Sigmoid colon (tissue), 7 donors: Measurements from ENCODE around the gene MAP3K6. TPM values are rescaled to one million over a fixed set of nuclear protein-coding genes. Genes with fewer than 3 reads are reported as not detected.

Source experiments
- DNase-seq: peaks from one replicate; pipeline ENCODE4 v3.0.0-alpha.2; 2019
- H3K27ac ChIP-seq, 4 donors: fragments of 200-600 bp; sonication (generic); one replicate each; pipeline ENCODE4 v1.5.1; 2016 to 2019; ENCODE audit warnings: mild to moderate bottlenecking in 1 of 4
- H3K27me3 ChIP-seq, 3 donors: fragments of 200-600 bp; sonication (generic); one replicate each; pipeline ENCODE4 v1.5.1; 2019; ENCODE audit warnings: mild to moderate bottlenecking in 1 of 3
- H3K36me3 ChIP-seq, 4 donors: fragments of 200-600 bp; sonication (generic); one replicate each; pipeline ENCODE4 v1.5.1; 2016 to 2019
- H3K4me1 ChIP-seq, 4 donors: fragments of 200-600 bp; sonication (generic); one replicate each; pipeline ENCODE4 v1.5.1; 2017 to 2019
- H3K4me3 ChIP-seq, 4 donors: fragments of 200-600 bp; sonication (generic); one replicate each; pipeline ENCODE4 v1.5.1; 2017 to 2019; ENCODE audit warnings: mild to moderate bottlenecking in 2 of 4, moderate library complexity in 1 of 4
- H3K9me3 ChIP-seq, 4 donors: fragments of 200-600 bp in 3 of 4; sonication (generic) in 3 of 4; one replicate each; pipeline versions ENCODE4 v1.5.1 to v1.6.1; 2013 to 2019
- EP300 ChIP-seq, 4 donors: sonication (generic); formaldehyde crosslinking; IDR thresholded peaks; one replicate each; pipeline ENCODE4 v1.6.1; 2017; ENCODE audit warnings: antibody characterized with exemption in 4 of 4
- POLR2A ChIP-seq, 2 donors: fragments of 450-650 bp; IDR thresholded peaks; one replicate each; pipeline ENCODE4 v1.6.1; 2016; ENCODE audit warnings: antibody characterized with exemption in 2 of 2, mild to moderate bottlenecking in 2 of 2, moderate library complexity in 2 of 2
- POLR2AphosphoS5 ChIP-seq, 4 donors: sonication (generic); formaldehyde crosslinking; IDR thresholded peaks; one replicate each; pipeline ENCODE4 v1.6.1; 2017; ENCODE audit warnings: antibody characterized with exemption in 4 of 4
- WGBS, 2 donors: extraction: QIAGEN DNeasy Blood & Tissue Kit; methylation state at CpG; one replicate each; pipeline ENCODE4 v1.1.7; 2013; 5-methylcytosine and 5-hydroxymethylcytosine counted together
- intact Hi-C: fragments of 100-400 bp; cut with DNase I; formaldehyde crosslinking; loops from one replicate; pipeline ENCODE4 v1.15.1; 2023
- polyA plus RNA-seq, 3 donors: library from polyadenylated mRNA; stranded (reverse); fragments of 200-250 nt; gene quantifications; one replicate each; pipeline ENCODE4 v1.2.3, GENCODE V29; 2013
- small RNA-seq, 3 donors: library from RNA; depleted of rRNA; stranded (forward); fragments of <200 nt; gene quantifications; one replicate each; pipeline ENCODE3, GENCODE V24; 2016
- total RNA-seq, 4 donors: library from RNA; depleted of rRNA; stranded (reverse); fragments of >200 nt; gene quantifications; one replicate each; pipeline ENCODE4 v1.1.0, GENCODE V29; 2016
- TF ChIP-seq, protein P1 (sequence below), 4 experiments: fragments of 450-650 bp in 3 of 4; fragments of 200-600 bp in 1 of 4; IDR thresholded peaks; one replicate each; pipeline ENCODE4 v1.5.1; 2016 to 2019; ENCODE audit warnings: antibody characterized with exemption in 4 of 4, mild to moderate bottlenecking in 3 of 4, moderate library complexity in 2 of 4
- donor health status: healthy with polysubstance abuse.
- donor health status: Bipolar disorder and iron deficiency.
- donor health status: healthy.

The MAP3K6 gene
- total and polyA plus RNA-seq, 7 donors: 3.7 to 50.4 (median 21.2) TPM

DNA sequence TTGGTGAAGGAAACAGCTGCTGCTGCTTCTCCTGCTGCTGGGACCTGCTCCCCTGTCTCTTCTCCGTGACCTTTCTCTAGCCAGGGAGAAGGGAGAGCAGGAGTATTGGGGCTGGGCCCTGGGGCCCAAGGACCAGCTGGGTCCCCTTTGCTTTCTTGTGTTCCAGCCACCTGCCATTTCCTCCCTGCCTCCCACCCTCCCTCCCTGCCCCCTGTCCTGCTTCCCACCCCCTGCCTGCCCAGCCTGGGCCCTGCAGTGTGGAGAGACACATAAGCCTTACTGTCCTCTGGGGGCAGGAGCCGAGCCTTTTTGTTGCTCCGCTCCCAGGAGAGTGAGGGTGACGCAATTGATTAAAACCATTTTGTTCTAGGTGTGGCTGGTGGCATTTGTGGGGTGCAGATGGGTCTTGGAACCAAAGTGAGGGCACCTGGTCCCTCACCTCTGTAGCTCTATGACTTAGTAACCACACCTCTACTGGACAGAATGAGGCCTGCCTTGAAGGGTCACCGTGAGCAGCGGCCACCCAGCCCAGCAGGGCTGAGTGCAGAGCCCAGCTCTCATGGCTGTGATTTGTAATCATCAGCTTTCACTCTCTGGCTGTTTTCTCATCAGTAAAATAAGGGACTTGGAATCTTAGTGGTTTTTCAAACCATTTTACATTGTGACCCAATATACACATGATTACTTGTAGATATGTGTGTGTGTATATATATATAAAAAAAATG is 58.7 kb downstream of the MAP3K6 start:
- no peak overlapping the region for H3K27ac ChIP-seq
- intact Hi-C loops: loop anchor here (10.0 kb wide), 1 partner anchor 187 kb away; the partner anchor contains the start of gene WASF2
- TF ChIP-seq, protein P1, sequence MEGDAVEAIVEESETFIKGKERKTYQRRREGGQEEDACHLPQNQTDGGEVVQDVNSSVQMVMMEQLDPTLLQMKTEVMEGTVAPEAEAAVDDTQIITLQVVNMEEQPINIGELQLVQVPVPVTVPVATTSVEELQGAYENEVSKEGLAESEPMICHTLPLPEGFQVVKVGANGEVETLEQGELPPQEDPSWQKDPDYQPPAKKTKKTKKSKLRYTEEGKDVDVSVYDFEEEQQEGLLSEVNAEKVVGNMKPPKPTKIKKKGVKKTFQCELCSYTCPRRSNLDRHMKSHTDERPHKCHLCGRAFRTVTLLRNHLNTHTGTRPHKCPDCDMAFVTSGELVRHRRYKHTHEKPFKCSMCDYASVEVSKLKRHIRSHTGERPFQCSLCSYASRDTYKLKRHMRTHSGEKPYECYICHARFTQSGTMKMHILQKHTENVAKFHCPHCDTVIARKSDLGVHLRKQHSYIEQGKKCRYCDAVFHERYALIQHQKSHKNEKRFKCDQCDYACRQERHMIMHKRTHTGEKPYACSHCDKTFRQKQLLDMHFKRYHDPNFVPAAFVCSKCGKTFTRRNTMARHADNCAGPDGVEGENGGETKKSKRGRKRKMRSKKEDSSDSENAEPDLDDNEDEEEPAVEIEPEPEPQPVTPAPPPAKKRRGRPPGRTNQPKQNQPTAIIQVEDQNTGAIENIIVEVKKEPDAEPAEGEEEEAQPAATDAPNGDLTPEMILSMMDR (IDR thresholded peaks at IDR 0.05): no peak
- TF ChIP-seq EP300 (IDR thresholded peaks at IDR 0.05): no peak
- no peak for TF ChIP-seq POLR2AphosphoS5 (IDR thresholded peaks at IDR 0.05)
- no peak for TF ChIP-seq POLR2A (IDR thresholded peaks at IDR 0.05)
- no peaks in the 10 kb centered on the region for H3K4me1 ChIP-seq
- peaks cover 0 to 36% (median 21%) of the 10 kb centered on the region in 4 donors for H3K36me3 ChIP-seq
- H3K9me3 ChIP-seq: no peaks in the 10 kb centered on the region
- WGBS, 2 donors: 86 to 94% methylated on average over 6 of the region's 6 CpGs
- no peaks in the 10 kb centered on the region for H3K27me3 ChIP-seq
- H3K4me3 ChIP-seq: no peak overlapping the region
- no peak for DNase-seq

DNA sequence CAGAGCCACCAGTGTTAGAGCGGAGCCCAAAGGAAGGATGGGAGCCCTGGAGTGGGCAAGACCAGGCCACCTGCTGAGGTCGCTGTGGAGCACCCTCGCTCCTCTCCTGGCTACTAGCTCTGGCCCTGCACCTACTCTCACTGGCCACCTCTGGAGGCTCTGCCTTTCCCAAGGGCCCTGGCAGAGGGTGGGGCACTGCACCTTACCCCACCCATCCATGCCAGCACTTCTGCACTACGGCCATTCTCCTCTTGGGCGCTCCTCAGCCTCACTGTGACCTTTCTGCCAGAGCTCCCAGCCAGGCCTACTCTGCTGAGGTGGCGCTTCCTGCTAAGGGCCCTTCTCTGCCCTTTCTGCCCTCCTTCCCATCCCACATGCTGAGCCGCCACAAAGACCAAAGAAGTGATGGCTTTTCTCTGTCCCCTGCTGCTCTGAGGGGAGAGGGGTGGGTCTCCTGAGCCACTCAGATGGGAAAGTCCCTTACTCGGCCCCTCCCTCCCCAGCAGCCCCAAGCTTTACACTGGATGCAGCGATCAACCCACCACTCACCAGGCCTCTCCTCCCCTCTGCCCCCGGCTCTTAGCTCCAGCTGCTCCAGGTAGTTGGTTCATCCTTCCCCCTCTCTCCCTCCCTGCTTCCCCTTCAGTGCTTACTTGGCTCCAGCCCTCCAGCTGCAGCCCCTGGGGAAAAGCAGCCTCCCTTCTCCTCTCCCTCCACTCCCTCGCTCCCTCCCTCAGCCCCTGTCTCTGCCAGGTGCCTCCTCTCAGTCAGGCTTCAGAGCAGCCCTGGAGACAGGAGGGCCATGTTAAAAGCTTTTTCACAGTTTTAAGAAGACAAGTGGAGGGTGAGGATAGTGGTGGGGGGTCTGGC is 59.6 kb downstream of the MAP3K6 start:
- H3K27ac ChIP-seq: no peak overlapping the region
- peak in 1 of 4 donors; percentile 7 for TF ChIP-seq POLR2AphosphoS5 (IDR thresholded peaks at IDR 0.05)
- TF ChIP-seq, protein P1 (IDR thresholded peaks at IDR 0.05): no peak

DNA sequence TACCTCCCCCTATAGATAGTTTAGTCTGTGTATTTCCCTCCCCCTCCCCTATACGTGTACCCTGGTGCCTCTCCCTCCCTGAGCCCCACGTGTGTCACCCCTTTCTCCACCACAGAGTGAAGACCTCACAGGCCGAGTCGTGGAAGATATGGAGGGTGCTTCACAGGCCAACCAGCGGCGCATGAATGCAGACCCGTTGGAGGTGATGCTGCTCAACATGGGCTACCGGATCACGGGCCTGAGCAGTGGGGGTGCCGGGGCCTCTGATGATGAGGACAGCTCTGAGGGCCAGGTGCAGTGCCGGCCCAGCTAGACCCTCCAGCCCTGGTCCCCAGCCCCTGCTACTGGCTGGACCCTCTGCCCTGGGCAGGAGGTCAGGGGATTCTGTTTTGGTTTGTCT is 60.7 kb downstream of the MAP3K6 start:
- intact Hi-C loops: loop anchor here (10.0 kb wide), 1 partner anchor 189 kb away; the partner anchor contains the start of gene WASF2
- Histone ChIP-seq H3K27me3 (no peaks in the 10 kb centered on the region), H3K36me3 (peaks cover 0 to 56% (median 30%) of the 10 kb centered on the region in 4 donors), H3K4me3 (no peak overlapping the region), H3K27ac (no peak overlapping the region), H3K4me1 (peaks cover 0 to 4% (median 2%) of the 10 kb centered on the region in 4 donors), H3K9me3 (no peaks in the 10 kb centered on the region)
- TF ChIP-seq POLR2AphosphoS5 (IDR thresholded peaks at IDR 0.05): no peak
- no peak for TF ChIP-seq EP300 (IDR thresholded peaks at IDR 0.05)
- TF ChIP-seq, protein P1 (IDR thresholded peaks at IDR 0.05): no peak
- TF ChIP-seq POLR2A (IDR thresholded peaks at IDR 0.05): no peak
- 92% methylated on average over 11 of the region's 11 CpGs for WGBS, 2 donors
- DNase-seq: no peak

More for the DNA sequence above, 59.6 kb downstream of the MAP3K6 start:
- H3K27me3 ChIP-seq: no peaks in the 10 kb centered on the region
- H3K9me3 ChIP-seq: no peaks in the 10 kb centered on the region
- DNase-seq: no peak
- intact Hi-C loops: loop anchor here (10.0 kb wide), 1 partner anchor 188 kb away; the partner anchor contains the start of gene WASF2
- 80 to 85% methylated on average over 11 of the region's 11 CpGs for WGBS, 2 donors
- peaks cover 0 to 45% (median 27%) of the 10 kb centered on the region in 4 donors for H3K36me3 ChIP-seq
- H3K4me1 ChIP-seq: no peaks in the 10 kb centered on the region
- H3K4me3 ChIP-seq: no peak overlapping the region

Small RNA genes lying within 50 kb of the gene (small RNA-seq; reads per million reads assigned to genes)
- gene RNU6-48P: 0 reads per million in 3 donors

Other genes starting within 250 kb of the MAP3K6 start
- 10 to 100 TPM; 11.4 to 25.2 (median 13.3) TPM for gene SLC9A1, start 211.8 kb downstream of the MAP3K6 start, total RNA-seq
- 10 to 100 TPM in 2 of 3 donors, 1 to 10 TPM in 1; 6.0 to 64.4 (median 10.6) TPM for gene SLC9A1, start 211.8 kb downstream of the MAP3K6 start, polyA plus RNA-seq
- gene WDTC1, start 132.3 kb downstream of the MAP3K6 start, total RNA-seq: 10 to 100 TPM; 27.5 to 32.4 (median 29.6) TPM
- gene WDTC1, start 132.3 kb downstream of the MAP3K6 start, polyA plus RNA-seq: 10 to 100 TPM; 15.0 to 26.5 (median 21.3) TPM
- gene TMEM222, start 44.8 kb downstream of the MAP3K6 start, total RNA-seq: 10 to 100 TPM; 18.9 to 20.9 (median 19.6) TPM
- 10 to 100 TPM; 15.7 to 46.9 (median 21.0) TPM for gene TMEM222, start 44.8 kb downstream of the MAP3K6 start, polyA plus RNA-seq
- gene SYTL1, start 24.9 kb downstream of the MAP3K6 start, total RNA-seq: 1 to 10 TPM in 1 of 4 donors, under 1 TPM in 2, not detected in 1; 0.54 to 1.5 (median 0.55) TPM
- 10 to 100 TPM in 1 of 3 donors, 1 to 10 TPM in 2; 3.2 to 25.9 (median 9.0) TPM for gene SYTL1, start 24.9 kb downstream of the MAP3K6 start, polyA plus RNA-seq
- 1 to 10 TPM in 3 of 4 donors, under 1 TPM in 1; 0.49 to 4.5 (median 1.8) TPM for gene FCN3, start 7.9 kb upstream of the MAP3K6 start, total RNA-seq
- 1 to 10 TPM; 1.2 to 4.6 (median 4.1) TPM for gene FCN3, start 7.9 kb upstream of the MAP3K6 start, polyA plus RNA-seq
- not detected for gene CD164L2, start 16.4 kb upstream of the MAP3K6 start, total RNA-seq
- gene CD164L2, start 16.4 kb upstream of the MAP3K6 start, polyA plus RNA-seq: 1 to 10 TPM in 2 of 3 donors, not detected in 1; 1.2 to 1.9 TPM
- gene GPR3, start 25.7 kb upstream of the MAP3K6 start, total RNA-seq: 1 to 10 TPM in 1 of 4 donors, under 1 TPM in 1, not detected in 2; 0.36 to 2.0 TPM
- gene GPR3, start 25.7 kb upstream of the MAP3K6 start, polyA plus RNA-seq: under 1 TPM in 1 of 3 donors, not detected in 2; 0.54 TPM
- 10 to 100 TPM; 43.9 to 63.2 (median 59.9) TPM for gene WASF2, start 123.2 kb upstream of the MAP3K6 start, total RNA-seq
- 10 to 100 TPM; 30.0 to 69.6 (median 30.5) TPM for gene WASF2, start 123.2 kb upstream of the MAP3K6 start, polyA plus RNA-seq
- 10 to 100 TPM; 10.9 to 34.1 (median 14.3) TPM for gene AHDC1, start 237.2 kb upstream of the MAP3K6 start, total RNA-seq
- gene AHDC1, start 237.2 kb upstream of the MAP3K6 start, polyA plus RNA-seq: 10 to 100 TPM in 1 of 3 donors, 1 to 10 TPM in 2; 1.8 to 17.4 (median 2.1) TPM